GM23248 (cell line): ENCODE data around the gene TNFRSF4. TPM values are rescaled to one million over a fixed set of nuclear protein-coding genes. Genes with fewer than 3 reads are reported as not detected.

Experiments used
- DNase-seq: peaks from one replicate; pipeline ENCODE4 v3.0.0-alpha.2; 2015
- H2AFZ ChIP-seq: fragments of 200-600 bp; sonication (generic); 2 replicates; pipeline ENCODE4 v1.6.1; 2016; ENCODE audit warnings: antibody characterized with exemption
- H3F3A ChIP-seq: fragments of 200-600 bp; sonication (generic); 2 replicates; pipeline ENCODE4 v1.6.1; 2016; ENCODE audit warnings: mild to moderate bottlenecking, antibody characterized with exemption, mixed run types; ENCODE audit not compliant: insufficient read depth
- H3K27ac ChIP-seq: fragments of 200-600 bp; sonication (generic); 2 replicates; pipeline ENCODE4 v1.5.1; 2016; ENCODE audit warnings: mild to moderate bottlenecking
- H3K27me3 ChIP-seq: fragments of 200-600 bp; sonication (generic); replicated peaks from 2 replicates; pipeline ENCODE4 v1.6.1; 2016; ENCODE audit warnings: mild to moderate bottlenecking; ENCODE audit not compliant: insufficient read depth
- H3K36me3 ChIP-seq: fragments of 200-600 bp; sonication (generic); 2 replicates; pipeline ENCODE4 v1.6.1; 2016; ENCODE audit warnings: low read depth, mild to moderate bottlenecking
- H3K4me1 ChIP-seq: fragments of 200-600 bp; sonication (generic); 2 replicates; pipeline ENCODE4 v1.6.1; 2016; ENCODE audit warnings: mild to moderate bottlenecking; ENCODE audit not compliant: insufficient read depth
- H3K4me2 ChIP-seq: fragments of 200-600 bp; sonication (generic); one replicate; pipeline ENCODE4 v1.6.1; 2016; ENCODE audit warnings: mild to moderate bottlenecking; ENCODE audit not compliant: unreplicated experiment
- H3K4me3 ChIP-seq: fragments of 200-600 bp; sonication (generic); 2 replicates; pipeline ENCODE4 v1.5.1; 2016; ENCODE audit warnings: mild to moderate bottlenecking
- H3K79me2 ChIP-seq: fragments of 200-600 bp; sonication (generic); 2 replicates; pipeline ENCODE4 v1.6.1; 2016; ENCODE audit warnings: mild to moderate bottlenecking; ENCODE audit not compliant: insufficient read depth
- H3K9ac ChIP-seq: fragments of 200-600 bp; sonication (generic); 2 replicates; pipeline ENCODE4 v1.6.1; 2016; ENCODE audit warnings: mild to moderate bottlenecking
- H3K9me2 ChIP-seq: fragments of 200-600 bp; sonication (generic); 2 replicates; pipeline ENCODE4 v1.6.1; 2016; ENCODE audit warnings: mixed run types, mild to moderate bottlenecking, moderate library complexity; ENCODE audit not compliant: insufficient read depth
- H3K9me3 ChIP-seq: fragments of 200-600 bp; sonication (generic); one replicate; pipeline ENCODE4 v1.6.1; 2017; ENCODE audit warnings: low read depth
- H4K20me1 ChIP-seq: fragments of 200-600 bp; sonication (generic); 2 replicates; pipeline ENCODE4 v1.6.0; 2016; ENCODE audit not compliant: insufficient read depth
- EZH2 ChIP-seq: fragments of 200-600 bp; sonication (generic); IDR thresholded peaks from 2 replicates; pipeline ENCODE4 v1.6.1; 2018; ENCODE audit warnings: antibody characterized with exemption, mild to moderate bottlenecking; ENCODE audit not compliant: insufficient read depth, poor library complexity, severe bottlenecking
- EZH2phosphoT487 ChIP-seq: fragments of 200-600 bp; sonication (generic); IDR thresholded peaks from 2 replicates; pipeline ENCODE4 v1.6.1; 2018; ENCODE audit warnings: antibody characterized with exemption, moderate library complexity, mild to moderate bottlenecking, low read depth; ENCODE audit not compliant: insufficient read depth
- WGBS, 2 experiments: methylation state at CpG; one replicate each; pipeline ENCODE4 v1.1.6; 2015 to 2017; ENCODE audit warnings: low lambda C conversion rate in 2 of 2, low coverage in 1 of 2; ENCODE audit errors: missing lambda C conversion rate in 2 of 2; 5-methylcytosine and 5-hydroxymethylcytosine counted together
- in situ Hi-C: fragments of 300-500 bp; cut with MboI; formaldehyde crosslinking; loops from 2 replicates; pipeline ENCODE4 v1.15.0; 2020
- polyA plus RNA-seq: library from polyadenylated mRNA; unstranded; fragments of >200 nt; fragmentation: Nextera tagmentation; extraction: Ambion mirVana; gene quantifications from 2 replicates; pipeline ENCODE4 v1.2.1, GENCODE V29; 2016
- total RNA-seq: library from RNA; depleted of rRNA; stranded (reverse); fragments of >200 nt; shearing (Covaris generic); gene quantifications from 2 replicates; pipeline ENCODE4 v1.2.3, GENCODE V29; 2014

Gene TNFRSF4
- total and polyA plus RNA-seq, 2 experiments from 2014 or later, result not detected

- H3K27me3 ChIP-seq, result no peaks in the 10 kb centered on the region
- TF ChIP-seq EZH2phosphoT487 (no peak), EZH2 (no peak)
- no peaks in the 10 kb centered on the region for H3F3A ChIP-seq
- no peak overlapping the region for H3K4me3 ChIP-seq
- H3K79me2 ChIP-seq, result peaks cover 44% of the 10 kb centered on the region
- in situ Hi-C loops, result no loop called here
- DNase-seq, result no peak
- no peaks in the 10 kb centered on the region for H3K36me3 ChIP-seq
- no peaks in the 10 kb centered on the region for H3K9me2 ChIP-seq
- no peak overlapping the region for H3K9ac ChIP-seq
- H3K4me2 ChIP-seq, result no peak overlapping the region
- no peaks in the 10 kb centered on the region for H4K20me1 ChIP-seq
- H2AFZ ChIP-seq, result no peak overlapping the region
- no peaks in the 10 kb centered on the region for H3K4me1 ChIP-seq
- H3K27ac ChIP-seq, result no peak overlapping the region
- 94 to 95% methylated on average over 44 of the region's 44 CpGs for WGBS, 2 experiments
- H3K9me3 ChIP-seq, result no peaks in the 10 kb centered on the region
Observed at GRCh38 chr1:1222575-1223225, 8.7 kb upstream of the TNFRSF4 start.

GRCh38 chr1:1221887-1222574 lies 8.1 kb upstream of the TNFRSF4 start:
- no peaks in the 10 kb centered on the region for H3K9me3 ChIP-seq
- no peaks in the 10 kb centered on the region for H3F3A ChIP-seq
- no peak overlapping the region for H3K4me3 ChIP-seq
- in situ Hi-C loops, result no loop called here
- H3K27ac ChIP-seq, result no peak overlapping the region
- no peaks in the 10 kb centered on the region; the same call in 1 of the 2 replicates for H3K36me3 ChIP-seq
- H3K79me2 ChIP-seq, result peaks cover 37% of the 10 kb centered on the region
- H3K4me2 ChIP-seq, result no peak overlapping the region
- TF ChIP-seq EZH2 (no peak), EZH2phosphoT487 (no peak)
- DNase-seq, result no peak
- H3K9me2 ChIP-seq, result no peaks in the 10 kb centered on the region
- no peaks in the 10 kb centered on the region for H3K4me1 ChIP-seq
- H2AFZ ChIP-seq, result no peak overlapping the region
- H3K27me3 ChIP-seq, result no peaks in the 10 kb centered on the region
- WGBS, 2 experiments, result 94 to 95% methylated on average over 16 to 30 of the region's 30 CpGs
- no peak overlapping the region for H3K9ac ChIP-seq
- H4K20me1 ChIP-seq, result no peaks in the 10 kb centered on the region

- Histone ChIP-seq H3K4me2 (no peak overlapping the region), H3K9ac (no peak overlapping the region), H3K27me3 (no peaks in the 10 kb centered on the region), H4K20me1 (no peaks in the 10 kb centered on the region), H3K4me3 (no peak overlapping the region), H2AFZ (no peak overlapping the region), H3K4me1 (no peaks in the 10 kb centered on the region), H3K9me2 (no peaks in the 10 kb centered on the region), H3K79me2 (peaks cover 18% of the 10 kb centered on the region), H3K27ac (no peak overlapping the region), H3F3A (no peaks in the 10 kb centered on the region), H3K9me3 (no peaks in the 10 kb centered on the region), H3K36me3 (peaks cover 5% of the 10 kb centered on the region; the same call in 1 of the 2 replicates)
- no peak for DNase-seq
- WGBS, 2 experiments, result 95 to 96% methylated on average over 21 to 24 of the region's 24 CpGs
- TF ChIP-seq EZH2phosphoT487 (no peak), EZH2 (no peak)
- in situ Hi-C loops, result no loop called here
Observed at GRCh38 chr1:1220197-1220596, 6.2 kb upstream of the TNFRSF4 start.

GRCh38 chr1:1219341-1219740 lies 5.4 kb upstream of the TNFRSF4 start:
- Histone ChIP-seq H3K27ac (no peak overlapping the region), H2AFZ (no peak overlapping the region), H3K4me3 (no peak overlapping the region), H3K9me3 (no peaks in the 10 kb centered on the region), H4K20me1 (no peaks in the 10 kb centered on the region), H3K4me1 (no peaks in the 10 kb centered on the region), H3K79me2 (peaks cover 10% of the 10 kb centered on the region), H3K4me2 (no peak overlapping the region), H3K36me3 (peaks cover 5% of the 10 kb centered on the region; the same call in 1 of the 2 replicates), H3K9me2 (no peaks in the 10 kb centered on the region), H3F3A (no peaks in the 10 kb centered on the region), H3K27me3 (no peaks in the 10 kb centered on the region), H3K9ac (no peak overlapping the region)
- no peak for DNase-seq
- in situ Hi-C loops, result no loop called here
- WGBS, 2 experiments, result 96 to 98% methylated on average over 17 of the region's 20 CpGs
- TF ChIP-seq EZH2 (no peak), EZH2phosphoT487 (no peak)
